Tibial nerve (tissue), 4 donors: ENCODE results near the gene HMCN2.

Source experiments
- EP300 ChIP-seq, 2 donors: sonication (generic); formaldehyde crosslinking; IDR thresholded peaks; one replicate each; pipeline ENCODE4 v1.6.1; 2017; ENCODE audit warnings: antibody characterized with exemption in 2 of 2, mild to moderate bottlenecking in 1 of 2
- POLR2A ChIP-seq, 2 donors: fragments of 450-650 bp; IDR thresholded peaks; one replicate each; pipeline ENCODE4 v1.6.1; 2017; ENCODE audit warnings: antibody characterized with exemption in 2 of 2, mild to moderate bottlenecking in 2 of 2, moderate library complexity in 2 of 2
- TF ChIP-seq, protein P1 (sequence below), 5 experiments: fragments of 200-600 bp in 3 of 5; fragments of 450-650 bp in 2 of 5; sonication (generic) in 3 of 5; IDR thresholded peaks; one replicate each; pipeline ENCODE4 v1.5.1; 2016 to 2019; ENCODE audit warnings: antibody characterized with exemption in 5 of 5, mild to moderate bottlenecking in 3 of 5, moderate library complexity in 2 of 5

DNA sequence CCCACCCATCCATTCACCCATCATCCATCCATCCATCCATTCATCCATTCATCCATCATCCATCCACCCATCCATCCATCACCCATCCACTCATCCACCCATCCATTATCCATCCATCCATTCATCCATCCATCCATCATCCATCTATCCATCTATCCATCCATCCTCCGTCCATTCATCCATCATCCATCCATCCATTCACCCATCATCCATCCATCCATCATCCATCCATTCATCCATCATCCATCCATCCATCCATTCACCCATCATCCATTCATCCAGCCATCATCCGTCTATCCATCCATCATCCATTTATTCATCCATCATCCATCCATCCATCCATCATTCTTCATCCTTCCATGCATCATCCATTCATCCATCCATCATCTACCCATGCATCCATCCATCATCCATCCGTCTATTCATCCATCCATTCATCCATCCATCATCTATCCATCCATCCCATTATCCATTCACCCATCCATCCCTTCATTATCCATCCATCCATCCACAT, 189.3 kb downstream of the HMCN2 start:
- TF ChIP-seq POLR2A (IDR thresholded peaks at IDR 0.05): no peak
- TF ChIP-seq, protein P1, sequence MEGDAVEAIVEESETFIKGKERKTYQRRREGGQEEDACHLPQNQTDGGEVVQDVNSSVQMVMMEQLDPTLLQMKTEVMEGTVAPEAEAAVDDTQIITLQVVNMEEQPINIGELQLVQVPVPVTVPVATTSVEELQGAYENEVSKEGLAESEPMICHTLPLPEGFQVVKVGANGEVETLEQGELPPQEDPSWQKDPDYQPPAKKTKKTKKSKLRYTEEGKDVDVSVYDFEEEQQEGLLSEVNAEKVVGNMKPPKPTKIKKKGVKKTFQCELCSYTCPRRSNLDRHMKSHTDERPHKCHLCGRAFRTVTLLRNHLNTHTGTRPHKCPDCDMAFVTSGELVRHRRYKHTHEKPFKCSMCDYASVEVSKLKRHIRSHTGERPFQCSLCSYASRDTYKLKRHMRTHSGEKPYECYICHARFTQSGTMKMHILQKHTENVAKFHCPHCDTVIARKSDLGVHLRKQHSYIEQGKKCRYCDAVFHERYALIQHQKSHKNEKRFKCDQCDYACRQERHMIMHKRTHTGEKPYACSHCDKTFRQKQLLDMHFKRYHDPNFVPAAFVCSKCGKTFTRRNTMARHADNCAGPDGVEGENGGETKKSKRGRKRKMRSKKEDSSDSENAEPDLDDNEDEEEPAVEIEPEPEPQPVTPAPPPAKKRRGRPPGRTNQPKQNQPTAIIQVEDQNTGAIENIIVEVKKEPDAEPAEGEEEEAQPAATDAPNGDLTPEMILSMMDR (IDR thresholded peaks at IDR 0.05): no peak
- no peak for TF ChIP-seq EP300 (IDR thresholded peaks at IDR 0.05)
